Memory B cell (primary cell): Measurements from ENCODE around the gene CHEK2.

ENCODE experiments used
- ATAC-seq: fragments of 150-1000 bp; cut with Tn5 transposase; 2 replicates; pipeline ENCODE4 v1.10.0; 2021; ENCODE audit warnings: low read depth, mild to moderate bottlenecking, moderate library complexity
- DNase-seq, 2 donors: peaks; one replicate each; pipeline ENCODE4 v3.0.0; 2022; ENCODE audit warnings: low spot score in 2 of 2
- H3K27ac Mint-ChIP-seq: one replicate; pipeline ENCODE4 v1.8.0; 2022; ENCODE audit warnings: mild to moderate bottlenecking, moderate library complexity, mixed read lengths
- H3K27me3 Mint-ChIP-seq: one replicate; pipeline ENCODE4 v1.8.0; 2022; ENCODE audit warnings: mixed read lengths
- H3K36me3 Mint-ChIP-seq: one replicate; pipeline ENCODE4 v1.8.0; 2022; ENCODE audit warnings: mild to moderate bottlenecking, mixed read lengths
- H3K4me1 Mint-ChIP-seq: one replicate; pipeline ENCODE4 v1.8.0; 2022; ENCODE audit warnings: mixed read lengths
- H3K4me3 Mint-ChIP-seq: one replicate; pipeline ENCODE4 v1.8.0; 2022; ENCODE audit warnings: mild to moderate bottlenecking, moderate library complexity, mixed read lengths
- H3K9me3 Mint-ChIP-seq: one replicate; pipeline ENCODE4 v1.8.0; 2022; ENCODE audit warnings: mixed read lengths

Gene CHEK2

DNA sequence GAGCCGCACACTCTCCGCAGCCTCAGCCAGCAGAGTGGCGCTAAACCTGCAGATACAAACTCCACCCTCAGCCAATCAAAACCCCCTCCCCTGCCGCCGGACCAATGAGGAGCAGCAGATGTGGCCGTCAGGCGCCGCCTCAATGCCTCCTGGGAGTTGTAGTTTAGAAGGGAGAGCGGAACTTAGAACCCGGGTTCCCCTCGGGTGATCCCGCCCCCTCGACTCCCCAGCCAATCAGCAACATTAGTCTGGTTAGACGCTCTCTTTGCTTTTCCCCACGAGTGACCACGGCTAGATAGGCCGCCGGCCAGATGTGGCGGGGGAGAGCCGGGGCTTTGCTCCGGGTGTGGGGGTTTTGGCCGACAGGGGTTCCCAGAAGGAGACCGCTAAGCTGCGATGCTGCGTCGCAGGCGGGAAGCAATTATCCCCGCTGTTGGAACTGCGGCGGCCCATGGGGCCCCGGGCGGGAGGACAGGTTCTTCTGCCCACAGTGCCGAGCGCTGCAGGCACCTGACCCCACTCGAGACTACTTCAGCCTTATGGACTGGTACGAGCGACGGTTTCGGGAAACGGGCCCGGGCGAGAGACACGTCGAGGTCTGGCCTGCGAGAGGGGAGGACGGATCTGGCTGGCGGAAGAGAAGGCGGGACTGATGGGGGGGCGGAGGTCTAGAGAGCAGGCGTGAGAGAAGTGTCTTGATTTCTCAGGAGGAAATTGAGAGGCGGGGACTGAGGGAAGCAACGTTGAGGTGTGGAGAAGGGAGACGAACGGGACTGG lies at the start of gene CHEK2, which contains the start of gene HSCB:
CHEK2 (minus strand) TSS at position 36 of the 777 bp plus-strand sequence. CDS start 7,099 bp downstream, outside the sequence.
HSCB (plus strand) TSS at position 255 of the 777 bp plus-strand sequence; CDS start at position 312, 57 bp downstream.
- DNase-seq (peak; percentile 86 to 97), ATAC-seq (peak; percentile 93)
- H3K27ac Mint-ChIP-seq: peak within 1 kb of the TSS; percentile 85
- H3K27me3 Mint-ChIP-seq: no peaks in the 10 kb centered on the region
- H3K4me3 Mint-ChIP-seq: peak within 1 kb of the TSS; percentile 87
- H3K4me1 Mint-ChIP-seq: peaks cover 16% of the 10 kb centered on the region
- H3K36me3 Mint-ChIP-seq: peaks cover 6% of the 10 kb centered on the region
- H3K9me3 Mint-ChIP-seq: no peaks in the 10 kb centered on the region

DNA sequence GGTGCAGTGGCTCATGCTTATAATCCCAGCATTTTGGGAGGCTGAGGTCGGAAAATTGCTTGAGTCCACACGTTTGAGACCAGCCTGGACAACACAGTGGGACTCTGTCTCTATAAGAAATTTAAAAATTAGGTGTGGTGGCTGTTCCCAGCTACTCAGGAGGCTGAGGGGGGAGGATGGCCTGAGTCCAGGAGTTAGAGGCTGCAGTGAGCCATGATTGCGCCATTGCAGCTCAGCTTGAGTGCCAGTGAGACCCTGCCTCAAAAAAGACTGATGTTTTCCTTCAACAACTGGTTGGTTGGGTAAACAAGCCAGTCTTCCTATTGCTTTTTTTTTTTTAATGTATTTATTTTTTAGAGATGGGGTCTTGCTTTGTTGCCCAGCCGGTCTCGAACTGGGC lies 49.5 kb upstream of the CHEK2 start:
- ATAC-seq (no peak), DNase-seq (no peak)
- H3K27me3 Mint-ChIP-seq: no peaks in the 10 kb centered on the region
- no peaks in the 10 kb centered on the region for H3K9me3 Mint-ChIP-seq
- peaks cover 23% of the 10 kb centered on the region for H3K4me1 Mint-ChIP-seq
- no peak overlapping the region for H3K4me3 Mint-ChIP-seq
- H3K27ac Mint-ChIP-seq: no peak overlapping the region
- H3K36me3 Mint-ChIP-seq: peaks cover 20% of the 10 kb centered on the region

DNA sequence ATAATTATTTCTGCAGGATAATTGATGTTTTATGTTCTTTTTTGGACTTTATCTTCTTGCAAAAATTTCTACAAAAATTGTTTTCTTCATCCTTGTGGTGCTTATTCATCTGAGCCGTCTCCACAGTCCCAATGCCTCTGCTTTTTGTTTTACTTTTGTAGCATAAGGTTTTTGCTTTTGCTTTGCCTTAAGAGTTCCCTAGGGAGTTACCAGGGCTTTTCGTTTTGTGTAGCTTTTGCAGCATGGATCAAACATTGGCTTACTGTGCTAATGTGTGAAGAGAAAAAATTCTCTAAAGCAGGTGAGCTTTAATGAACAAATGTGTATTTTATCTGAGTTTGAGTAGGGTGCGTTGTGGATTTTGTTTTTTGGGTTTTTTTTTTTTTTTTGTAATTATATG lies 47.0 kb upstream of the CHEK2 start:
- H3K27me3 Mint-ChIP-seq: no peaks in the 10 kb centered on the region
- peaks cover 28% of the 10 kb centered on the region for H3K36me3 Mint-ChIP-seq
- H3K4me1 Mint-ChIP-seq: peaks cover 16% of the 10 kb centered on the region
- H3K27ac Mint-ChIP-seq: no peak overlapping the region
- no peak overlapping the region for H3K4me3 Mint-ChIP-seq
- DNase-seq: no peak
- H3K9me3 Mint-ChIP-seq: no peaks in the 10 kb centered on the region
- ATAC-seq: no peak

DNA sequence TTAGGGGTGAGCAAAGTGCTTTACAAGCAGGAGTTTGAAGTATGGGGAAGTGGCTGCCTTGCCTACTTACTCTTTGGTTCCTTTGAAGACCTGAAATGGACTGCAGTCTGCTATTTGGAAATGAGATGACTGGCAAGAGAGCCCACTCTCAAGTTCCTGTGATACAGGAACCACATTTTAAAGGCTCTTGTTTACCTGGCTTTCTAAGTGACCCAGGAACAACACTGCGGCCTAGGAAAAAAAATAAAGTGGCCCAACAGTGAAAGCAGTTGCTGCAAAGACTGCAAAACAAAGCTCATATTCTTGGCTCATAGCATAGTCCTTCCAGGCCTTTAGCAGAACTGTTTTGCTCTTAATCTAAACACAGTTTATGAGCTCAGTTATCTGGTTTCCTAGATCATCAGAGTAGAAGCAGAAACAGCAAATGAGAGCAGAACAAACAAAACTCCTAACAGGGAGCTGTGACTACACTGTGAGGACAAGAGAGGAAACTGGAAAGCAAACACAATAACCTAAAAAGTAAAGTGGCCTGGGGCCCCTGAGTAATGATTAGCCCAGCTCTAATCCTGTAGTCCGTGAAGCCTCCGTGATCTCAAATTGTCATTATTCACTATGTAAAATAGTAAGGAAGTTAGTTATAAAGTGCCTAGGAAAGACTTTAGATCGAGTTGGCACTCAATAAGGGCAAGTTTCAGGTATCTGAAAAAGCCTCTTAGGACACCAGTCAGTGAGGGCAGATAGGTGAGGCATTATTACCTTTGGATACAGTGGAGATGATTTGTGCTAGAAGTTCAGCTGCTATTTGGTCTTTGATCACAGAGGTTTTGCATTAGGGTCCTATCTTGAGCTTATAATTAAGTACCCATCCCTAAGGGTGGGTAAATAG lies 42.4 kb upstream of the CHEK2 start:
- H3K4me3 Mint-ChIP-seq: no peak overlapping the region
- peaks cover 6% of the 10 kb centered on the region for H3K4me1 Mint-ChIP-seq
- no peaks in the 10 kb centered on the region for H3K9me3 Mint-ChIP-seq
- H3K27ac Mint-ChIP-seq: no peak overlapping the region
- ATAC-seq (no peak), DNase-seq (no peak)
- H3K27me3 Mint-ChIP-seq: no peaks in the 10 kb centered on the region
- peaks cover 35% of the 10 kb centered on the region for H3K36me3 Mint-ChIP-seq

DNA sequence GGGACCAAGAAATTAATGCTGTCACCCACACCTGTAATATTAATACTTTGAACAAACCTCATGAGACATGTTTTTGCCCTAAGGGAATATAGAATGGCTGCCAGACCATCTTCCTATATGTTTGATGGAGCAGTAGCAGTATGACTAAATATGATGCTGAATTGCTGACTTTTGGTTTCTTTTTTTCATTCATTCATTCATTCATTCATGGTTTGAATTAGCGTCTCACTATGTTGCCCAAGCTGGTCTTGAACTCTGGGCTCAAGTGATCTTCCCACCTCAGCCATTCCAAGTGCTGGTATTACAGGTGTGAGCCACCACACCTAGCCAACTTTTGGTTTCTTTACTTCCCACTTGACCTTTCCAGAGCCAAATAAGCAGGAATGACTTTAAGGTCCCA lies 38.7 kb upstream of the CHEK2 start:
- Mint-ChIP-seq H3K9me3 (no peaks in the 10 kb centered on the region), H3K4me3 (no peak overlapping the region)
- no peak for ATAC-seq

DNA sequence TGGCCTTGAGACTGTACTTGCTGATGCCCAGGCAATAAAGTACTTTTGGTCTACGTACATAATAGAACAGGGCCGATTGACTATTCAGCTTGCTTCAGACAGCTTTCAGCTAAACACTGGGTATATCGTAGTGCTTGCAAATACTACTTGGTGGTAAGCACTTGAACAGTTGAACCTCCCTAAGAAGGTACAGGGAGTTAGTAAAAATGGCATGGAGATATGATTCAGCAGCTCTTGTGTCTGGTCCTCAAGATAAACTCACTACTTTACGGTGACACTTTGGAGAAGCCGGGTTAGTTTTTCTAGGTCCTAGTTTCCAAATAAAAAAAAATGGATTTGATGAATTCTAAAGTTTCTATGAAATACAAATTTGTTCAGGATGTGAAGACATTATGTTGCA lies 38.2 kb upstream of the CHEK2 start:
- no peaks in the 10 kb centered on the region for H3K9me3 Mint-ChIP-seq
- H3K27me3 Mint-ChIP-seq: no peaks in the 10 kb centered on the region
- peaks cover 3% of the 10 kb centered on the region for H3K4me1 Mint-ChIP-seq
- no peak overlapping the region for H3K27ac Mint-ChIP-seq
- H3K36me3 Mint-ChIP-seq: peaks cover 23% of the 10 kb centered on the region
- ATAC-seq (no peak), DNase-seq (no peak)
- no peak overlapping the region for H3K4me3 Mint-ChIP-seq

More for the DNA sequence above, 38.7 kb upstream of the CHEK2 start:
- no peak for DNase-seq
- H3K27ac Mint-ChIP-seq: no peak overlapping the region
- H3K27me3 Mint-ChIP-seq: no peaks in the 10 kb centered on the region
- H3K4me1 Mint-ChIP-seq: peaks cover 2% of the 10 kb centered on the region
- peaks cover 26% of the 10 kb centered on the region for H3K36me3 Mint-ChIP-seq

DNA sequence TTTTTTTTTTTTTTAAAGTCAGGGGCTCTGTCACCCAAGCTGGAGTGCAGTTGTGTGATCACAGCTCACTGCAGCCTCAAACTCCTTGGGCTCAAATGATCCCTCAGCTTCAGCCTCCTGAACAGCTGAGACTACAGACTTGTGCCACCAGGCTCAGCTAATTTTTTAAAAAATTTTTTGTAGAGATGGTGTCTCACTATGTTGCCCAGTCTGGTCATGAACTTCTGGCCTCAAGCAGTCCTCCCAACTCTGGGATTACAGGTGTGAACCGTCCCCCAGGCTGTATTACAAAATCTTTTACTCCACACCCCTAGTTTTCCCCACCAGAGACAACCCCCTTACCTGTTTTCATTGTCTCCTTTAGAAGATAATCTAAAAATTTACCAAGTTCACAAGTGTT lies 32.8 kb upstream of the CHEK2 start:
- no peak for DNase-seq
- peaks cover 10% of the 10 kb centered on the region for H3K4me1 Mint-ChIP-seq
- H3K9me3 Mint-ChIP-seq: no peaks in the 10 kb centered on the region
- peak overlapping the region; percentile 53 for H3K27ac Mint-ChIP-seq
- peaks cover 10% of the 10 kb centered on the region for H3K36me3 Mint-ChIP-seq
- no peak for ATAC-seq
- H3K4me3 Mint-ChIP-seq: peak overlapping the region; percentile 70
- no peaks in the 10 kb centered on the region for H3K27me3 Mint-ChIP-seq

DNA sequence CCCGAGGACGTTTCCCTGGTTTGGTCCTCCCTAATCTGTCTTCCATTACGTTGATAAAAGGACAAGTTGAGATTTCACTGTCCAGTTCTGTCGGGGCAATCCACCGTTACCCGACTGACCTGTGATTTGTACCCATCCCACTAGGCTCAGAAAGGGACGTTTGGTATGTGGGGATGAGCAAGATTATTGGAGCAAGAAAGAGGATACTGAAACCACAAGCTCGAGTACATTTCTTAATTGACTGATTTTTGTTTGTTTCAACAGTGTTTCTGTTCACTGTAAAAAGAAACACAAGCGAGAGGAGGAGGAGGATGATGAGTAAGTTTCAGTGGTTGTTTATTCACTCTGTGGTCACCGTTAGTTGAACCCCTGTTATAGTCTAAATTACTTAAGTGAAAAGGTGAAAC lies 31.8 kb upstream of the CHEK2 start:
- DNase-seq: no peak
- no peaks in the 10 kb centered on the region for H3K27me3 Mint-ChIP-seq
- peaks cover 10% of the 10 kb centered on the region for H3K4me1 Mint-ChIP-seq
- peak overlapping the region; percentile 88 for H3K27ac Mint-ChIP-seq
- peaks cover 10% of the 10 kb centered on the region for H3K36me3 Mint-ChIP-seq
- no peaks in the 10 kb centered on the region for H3K9me3 Mint-ChIP-seq
- peak overlapping the region; percentile 90 for H3K4me3 Mint-ChIP-seq
- ATAC-seq: no peak

DNA sequence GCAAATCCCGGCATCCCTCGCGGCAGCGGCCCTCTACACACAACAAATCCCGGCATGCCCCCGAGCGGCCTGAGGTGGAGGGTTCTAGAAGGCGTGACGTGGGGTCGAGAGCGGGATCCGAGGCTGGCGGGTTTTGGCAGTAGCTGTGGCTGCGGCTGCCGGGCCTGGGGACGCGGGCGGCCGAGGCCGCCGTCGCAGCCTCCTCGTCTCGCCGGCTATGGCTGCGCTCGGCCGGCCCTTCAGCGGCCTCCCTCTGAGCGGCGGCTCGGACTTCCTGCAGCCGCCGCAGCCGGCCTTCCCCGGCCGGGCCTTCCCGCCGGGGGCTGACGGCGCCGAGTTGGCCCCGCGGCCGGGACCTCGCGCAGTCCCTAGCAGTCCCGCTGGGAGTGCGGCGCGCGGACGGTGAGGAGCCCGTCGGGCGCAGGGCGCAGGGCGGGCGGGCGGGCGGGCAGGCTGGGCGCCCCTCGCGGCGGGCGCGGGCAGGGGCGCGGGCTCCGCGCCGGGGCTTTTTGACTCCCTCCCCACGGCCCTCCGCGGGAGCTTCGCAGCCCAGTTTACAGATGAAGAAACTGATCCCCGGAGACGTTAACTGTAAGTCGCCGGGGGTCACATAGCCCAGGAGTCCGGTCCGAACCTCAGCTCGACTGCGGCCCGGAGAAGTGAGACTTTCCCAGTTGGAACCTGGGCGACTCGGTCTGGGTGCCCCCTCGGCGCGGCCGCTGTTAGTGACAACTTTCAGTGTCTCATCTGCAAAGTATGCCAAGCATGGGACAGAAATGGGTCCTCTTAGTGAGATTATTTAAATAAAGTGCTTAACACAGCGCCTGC lies 31.2 kb upstream of the CHEK2 start, which contains the start of gene CCDC117:
CCDC117 (plus strand) TSS at position 63 of the 828 bp plus-strand sequence; CDS start at position 218, 155 bp downstream.
- peak; percentile 89 for ATAC-seq
- H3K27me3 Mint-ChIP-seq: no peaks in the 10 kb centered on the region

DNA sequence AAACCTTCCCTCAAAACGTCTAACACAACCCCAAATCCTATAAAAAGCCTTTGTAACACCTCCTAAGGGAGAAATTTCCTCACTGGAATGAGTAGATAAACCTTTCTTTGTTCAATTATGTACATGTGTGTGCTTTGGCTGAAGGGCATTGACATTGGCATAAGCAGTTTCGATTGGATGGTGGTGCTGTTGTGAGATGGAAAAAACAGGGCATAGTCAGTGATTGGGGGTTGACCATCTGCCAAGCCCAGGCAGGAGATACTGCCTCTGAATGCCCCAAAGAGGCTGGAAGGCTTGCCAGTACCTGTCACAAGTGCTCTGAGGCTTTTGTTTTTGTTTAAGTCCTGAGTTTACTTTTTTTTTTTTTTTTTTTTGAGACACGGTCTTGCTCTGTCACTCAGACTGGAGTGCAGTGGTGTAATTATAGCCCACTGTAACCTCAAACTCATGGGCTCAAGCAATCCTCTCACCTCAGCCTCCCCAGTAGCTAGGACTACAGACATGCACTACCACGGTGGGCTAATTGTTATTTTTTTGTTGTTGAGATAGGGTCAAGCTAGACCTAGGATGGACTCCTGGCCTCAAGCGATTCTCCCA lies 29.7 kb upstream of the CHEK2 start:
- Mint-ChIP-seq H3K36me3 (peaks cover 10% of the 10 kb centered on the region), H3K4me3 (no peak overlapping the region), H3K27me3 (no peaks in the 10 kb centered on the region), H3K9me3 (no peaks in the 10 kb centered on the region), H3K4me1 (peaks cover 10% of the 10 kb centered on the region), H3K27ac (no peak overlapping the region)
- DNase-seq: no peak
- ATAC-seq: no peak

More for the DNA sequence above, 31.2 kb upstream of the CHEK2 start, which contains the start of gene CCDC117:
- H3K4me1 Mint-ChIP-seq: peaks cover 10% of the 10 kb centered on the region
- peak; percentile 87 to 89 for DNase-seq
- peak within 1 kb of the TSS; percentile 88 for H3K27ac Mint-ChIP-seq
- peak within 1 kb of the TSS; percentile 90 for H3K4me3 Mint-ChIP-seq
- peaks cover 10% of the 10 kb centered on the region for H3K36me3 Mint-ChIP-seq
- no peaks in the 10 kb centered on the region for H3K9me3 Mint-ChIP-seq

DNA sequence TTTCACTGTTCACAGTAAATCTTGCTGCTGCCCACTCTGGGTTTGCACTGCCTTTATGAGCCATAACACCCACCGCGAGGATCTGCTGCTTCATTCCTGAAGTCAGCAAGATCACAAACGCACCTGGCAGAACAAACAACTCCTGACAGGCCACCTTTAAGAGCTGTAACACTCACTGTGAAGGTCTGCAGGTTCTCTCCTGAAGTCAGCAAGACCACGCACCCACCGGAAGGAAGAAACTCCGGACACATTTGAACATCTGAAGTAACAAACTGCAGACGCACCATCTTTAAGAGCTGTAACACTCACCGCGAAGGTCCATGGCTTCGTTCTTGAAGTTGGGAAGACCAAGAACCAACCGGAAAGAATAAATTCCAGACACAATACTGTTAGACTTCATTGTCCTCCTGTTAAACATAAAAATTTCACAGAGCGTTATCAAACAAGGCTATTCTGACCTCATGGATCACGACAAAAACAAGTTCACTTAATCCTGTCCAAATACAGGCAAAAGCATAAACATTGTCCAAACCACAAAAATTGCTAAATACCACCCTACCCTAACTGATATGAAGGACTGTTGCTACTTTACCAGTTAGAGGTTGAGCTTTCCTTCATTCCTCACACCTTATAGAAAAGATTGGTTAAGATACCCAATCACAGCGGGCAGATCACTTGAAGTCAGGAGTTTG lies 27.9 kb upstream of the CHEK2 start:
- DNase-seq (no peak), ATAC-seq (no peak)
- Mint-ChIP-seq H3K27ac (no peak overlapping the region), H3K36me3 (peaks cover 3% of the 10 kb centered on the region), H3K9me3 (no peaks in the 10 kb centered on the region), H3K27me3 (no peaks in the 10 kb centered on the region), H3K4me1 (peaks cover 6% of the 10 kb centered on the region), H3K4me3 (no peak overlapping the region)

DNA sequence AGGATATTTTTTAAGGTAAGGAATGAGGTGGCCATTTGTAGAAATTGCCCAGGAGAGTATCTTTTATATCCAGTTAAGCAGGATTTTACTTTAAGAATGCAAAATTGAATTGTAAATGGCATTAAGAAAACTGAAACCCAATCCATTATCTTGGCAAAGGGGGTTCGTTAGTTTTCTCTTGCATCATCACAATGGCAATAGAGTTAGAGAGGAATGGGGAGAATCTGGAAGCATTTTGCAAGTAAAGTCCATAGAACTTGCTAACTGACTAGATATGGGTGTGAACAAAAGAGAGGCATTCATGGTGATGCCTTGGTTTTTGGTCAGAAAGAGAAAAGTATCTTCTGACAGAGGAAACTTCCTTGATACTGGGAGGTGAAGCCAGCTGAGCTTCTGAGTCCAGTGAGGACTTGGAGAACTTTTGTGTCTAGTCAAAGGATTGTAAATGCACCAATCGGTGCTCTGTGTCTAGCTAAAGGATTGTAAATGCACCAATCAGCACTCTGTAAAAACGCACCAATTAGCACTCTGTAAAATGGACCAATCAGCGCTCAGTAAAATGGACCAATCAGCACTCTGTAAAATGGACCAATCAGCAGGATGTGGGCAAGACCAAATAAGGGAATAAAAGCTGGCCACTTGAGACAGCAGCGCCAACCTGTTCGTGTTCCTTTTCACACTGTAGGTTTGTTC lies 27.2 kb upstream of the CHEK2 start:
- H3K27me3 Mint-ChIP-seq: no peaks in the 10 kb centered on the region
- peaks cover 3% of the 10 kb centered on the region for H3K36me3 Mint-ChIP-seq
- ATAC-seq: no peak
- peaks cover 6% of the 10 kb centered on the region for H3K4me1 Mint-ChIP-seq
- no peak overlapping the region for H3K27ac Mint-ChIP-seq
- no peak for DNase-seq
- H3K9me3 Mint-ChIP-seq: no peaks in the 10 kb centered on the region
- no peak overlapping the region for H3K4me3 Mint-ChIP-seq
